Glomerular visceral epithelial cell (primary cell): ENCODE data around the gene RYR2.

ENCODE experiments used
- DNase-seq: peaks from one replicate; pipeline ENCODE4 v3.0.0-alpha.2; 2016; ENCODE audit errors: extremely low spot score

Gene RYR2

DNA sequence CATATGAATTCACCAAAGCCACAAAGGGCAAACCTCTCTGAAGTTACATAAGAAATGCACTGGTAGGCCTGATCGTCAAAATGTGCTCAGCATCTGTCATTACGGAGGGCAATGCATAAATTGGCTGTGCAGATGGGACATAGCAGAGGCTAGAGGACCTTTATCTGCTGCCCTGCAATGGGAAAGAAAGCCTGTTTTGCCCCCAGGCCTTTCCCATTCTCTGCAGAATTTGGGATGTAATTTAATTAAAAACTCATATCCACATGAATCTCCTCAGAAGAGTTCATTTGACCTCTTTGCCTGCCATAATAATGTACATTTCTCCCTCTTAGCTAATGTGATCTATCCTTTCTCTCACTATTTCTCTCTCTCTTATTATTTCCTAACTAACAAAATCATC lies 690.7 kb downstream of the RYR2 start:
- DNase-seq, result no peak

DNA sequence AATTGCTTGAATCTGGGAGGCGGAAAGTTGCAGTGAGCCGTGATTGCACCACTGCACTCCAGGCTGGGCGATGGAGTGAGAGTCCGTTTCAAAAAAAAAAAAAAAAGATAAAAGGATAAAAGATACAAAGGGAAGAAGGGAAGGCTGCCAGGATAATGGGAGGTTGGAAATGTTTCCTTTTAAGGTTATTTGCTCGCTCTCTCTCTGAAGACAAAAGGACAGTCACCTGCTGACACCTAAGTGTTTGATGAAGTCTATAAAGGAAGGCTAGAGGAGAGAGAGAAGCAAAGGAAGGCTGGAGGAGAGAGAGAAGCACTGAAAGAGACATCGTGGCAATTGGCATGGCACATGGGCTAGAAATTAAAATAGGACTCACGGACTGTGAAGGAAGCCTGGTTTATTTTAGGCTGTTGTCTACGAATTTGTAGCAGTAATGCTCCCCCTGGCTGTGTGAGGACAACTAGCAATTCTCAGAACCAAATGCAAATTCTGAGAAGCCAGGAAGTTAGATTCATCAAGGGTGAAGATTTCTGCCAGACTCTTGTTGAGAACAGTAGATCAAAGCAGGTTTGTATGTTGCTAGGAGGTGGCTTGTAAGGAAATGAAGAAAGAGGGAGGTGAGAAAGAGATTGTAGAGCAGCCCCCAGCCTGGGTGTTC lies 694.5 kb downstream of the RYR2 start:
- DNase-seq, result no peak

DNA sequence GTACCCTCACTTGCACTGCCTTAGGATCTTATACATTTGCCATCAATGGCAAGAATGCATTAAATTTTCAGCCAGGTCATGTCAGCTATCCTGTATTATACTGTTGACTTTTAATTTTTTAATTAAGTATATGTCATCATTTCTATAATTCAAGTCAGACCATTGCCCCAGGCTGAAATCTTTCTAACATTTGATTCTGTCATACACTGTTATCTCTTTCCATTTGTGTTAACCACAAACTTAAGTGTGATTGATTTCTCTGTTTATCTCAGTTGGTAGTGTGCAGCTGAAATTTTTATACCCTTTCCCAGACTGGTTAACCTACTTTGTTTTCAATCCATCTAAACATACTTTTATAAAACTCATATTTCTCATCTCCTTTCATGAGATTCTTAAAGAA lies 695.5 kb downstream of the RYR2 start:
- no peak for DNase-seq

DNA sequence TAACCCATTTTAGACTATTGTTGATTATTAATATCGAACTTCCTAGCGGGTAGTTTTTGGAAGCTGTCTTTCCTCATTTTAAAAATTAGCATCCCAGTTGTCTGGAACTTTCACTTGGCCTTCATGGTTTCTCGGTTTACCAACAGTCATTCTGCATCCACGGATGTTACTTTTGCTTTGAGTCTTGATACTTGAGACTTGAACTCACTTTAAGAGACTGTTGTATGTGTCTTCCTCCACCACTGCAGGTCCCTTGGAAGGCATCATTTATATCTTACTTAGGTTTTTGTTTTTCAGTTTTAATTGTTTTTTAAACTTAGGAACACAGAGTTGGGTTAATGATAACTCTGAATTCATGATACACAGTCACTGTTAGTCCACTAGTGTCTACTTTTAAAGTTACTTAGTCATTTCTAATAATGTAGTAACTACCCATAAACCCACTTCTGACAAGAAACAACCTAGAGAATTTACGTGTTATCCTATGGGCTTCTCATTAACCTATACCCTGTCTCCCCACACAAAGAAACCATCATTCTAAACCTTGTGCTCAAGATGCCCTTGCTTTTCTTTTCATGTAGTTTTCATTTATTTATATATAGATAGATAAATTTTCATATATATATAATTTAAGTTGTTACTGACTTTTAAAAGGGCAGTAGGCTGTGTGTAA lies 696.1 kb downstream of the RYR2 start:
- no peak for DNase-seq

DNA sequence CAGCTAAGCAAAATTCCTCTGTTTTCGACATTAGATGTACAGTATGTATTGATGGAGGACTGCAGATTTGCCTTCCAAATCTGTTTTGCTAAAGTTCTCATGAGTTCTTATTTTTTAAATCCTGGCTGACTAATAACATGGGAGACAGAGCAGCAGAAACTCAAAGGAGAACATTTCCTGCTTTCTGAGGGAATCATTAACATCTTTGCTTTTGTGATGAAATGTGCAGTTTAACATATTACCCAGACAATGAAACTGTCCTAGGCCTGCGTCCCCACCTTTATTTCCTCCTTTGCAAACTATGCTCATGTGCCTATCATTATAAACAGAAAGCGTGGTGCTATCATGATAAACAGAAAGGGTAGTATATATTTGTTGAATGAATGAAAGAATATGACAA lies 698.9 kb downstream of the RYR2 start:
- DNase-seq, result no peak

DNA sequence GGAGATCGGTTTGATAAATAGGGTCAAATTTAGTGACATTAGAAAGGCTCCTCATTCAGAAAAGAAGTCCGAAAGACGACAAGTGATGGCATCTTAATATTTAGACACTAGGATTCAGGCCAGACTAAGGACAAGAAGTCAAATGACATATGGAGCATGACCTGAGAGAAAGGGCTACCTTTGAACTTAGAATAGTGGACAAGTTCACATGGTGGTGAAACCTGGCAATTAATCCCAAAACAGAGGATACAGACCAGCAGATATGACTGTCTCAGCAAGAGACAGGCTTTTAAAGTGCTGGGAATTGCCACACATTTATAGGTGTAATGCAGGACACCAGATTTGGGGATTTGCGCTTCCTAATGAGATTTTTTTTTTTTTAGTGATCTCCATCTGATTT lies 703.6 kb downstream of the RYR2 start:
- DNase-seq, result no peak

DNA sequence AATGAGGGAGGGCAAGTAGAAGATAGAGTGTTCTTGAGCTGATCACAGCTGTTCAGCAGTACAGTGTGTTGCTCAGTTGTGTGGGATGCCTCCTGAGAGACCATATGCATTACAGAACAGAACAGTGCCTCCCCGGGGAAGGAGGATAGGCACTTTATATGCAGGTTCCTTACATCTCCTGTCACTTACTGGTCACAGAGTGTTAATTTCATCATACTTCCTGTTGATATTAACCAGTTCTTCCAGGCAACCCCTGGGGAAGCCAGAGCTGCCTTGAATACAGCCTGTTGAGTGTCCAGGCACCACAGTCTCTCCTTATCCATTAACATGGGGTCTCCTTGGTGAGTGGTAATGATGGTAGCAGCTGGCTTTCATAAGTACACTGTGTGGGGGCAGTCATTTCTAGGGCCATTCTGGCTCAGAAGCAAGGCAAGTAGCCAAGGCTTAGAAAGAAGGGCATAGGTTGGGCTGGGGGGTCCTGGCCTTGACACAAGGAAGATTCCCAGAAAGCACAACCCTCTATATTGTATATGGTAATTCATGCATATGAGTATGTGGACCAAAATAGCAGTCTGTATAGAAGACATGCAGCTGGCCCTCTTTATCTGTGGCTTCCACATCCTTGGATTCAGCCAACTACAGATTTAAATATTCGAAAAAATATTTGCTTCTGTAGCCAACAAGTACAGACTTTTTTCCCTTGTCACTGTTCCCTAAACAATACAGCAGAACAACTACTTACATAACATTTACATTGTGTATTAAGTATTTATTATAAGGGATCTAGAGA lies 706.4 kb downstream of the RYR2 start:
- no peak for DNase-seq

DNA sequence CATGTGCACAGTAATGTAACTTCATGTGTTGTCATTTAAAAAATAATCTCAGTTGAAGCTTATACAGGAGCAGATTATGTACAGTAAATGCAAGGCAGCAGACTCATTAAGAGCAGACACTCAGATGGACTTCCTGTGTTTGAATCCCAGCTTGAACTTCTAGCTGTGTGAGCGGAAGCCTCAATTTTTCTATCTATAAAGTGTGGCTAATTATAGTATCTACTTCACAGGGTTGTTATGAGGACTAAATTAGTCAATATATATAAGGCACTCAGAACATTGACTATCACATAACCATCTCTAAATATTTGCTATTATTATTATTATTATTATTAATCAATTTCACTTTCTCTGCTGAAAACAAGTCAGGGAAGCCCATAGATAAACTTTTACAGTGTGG lies 707.1 kb downstream of the RYR2 start:
- no peak for DNase-seq

DNA sequence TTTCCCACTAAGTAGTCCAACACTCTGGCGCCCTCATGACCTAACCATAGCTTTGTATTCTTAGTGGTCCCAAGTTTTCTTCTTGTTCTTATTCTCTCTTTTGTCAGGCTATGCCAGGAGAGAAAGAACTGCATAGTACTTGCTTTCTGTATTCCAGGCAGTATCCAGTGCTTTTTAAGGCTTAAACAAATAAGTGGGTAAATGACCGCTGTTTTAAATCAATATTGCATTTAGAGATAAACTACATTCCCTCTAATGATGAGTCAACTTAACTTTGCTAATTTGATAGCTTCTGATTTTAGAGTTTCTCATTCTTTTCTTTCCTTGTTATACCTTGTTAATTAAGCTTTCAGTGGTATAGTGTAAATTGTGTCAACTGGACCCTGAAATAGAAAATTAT lies 709.1 kb downstream of the RYR2 start:
- no peak for DNase-seq

DNA sequence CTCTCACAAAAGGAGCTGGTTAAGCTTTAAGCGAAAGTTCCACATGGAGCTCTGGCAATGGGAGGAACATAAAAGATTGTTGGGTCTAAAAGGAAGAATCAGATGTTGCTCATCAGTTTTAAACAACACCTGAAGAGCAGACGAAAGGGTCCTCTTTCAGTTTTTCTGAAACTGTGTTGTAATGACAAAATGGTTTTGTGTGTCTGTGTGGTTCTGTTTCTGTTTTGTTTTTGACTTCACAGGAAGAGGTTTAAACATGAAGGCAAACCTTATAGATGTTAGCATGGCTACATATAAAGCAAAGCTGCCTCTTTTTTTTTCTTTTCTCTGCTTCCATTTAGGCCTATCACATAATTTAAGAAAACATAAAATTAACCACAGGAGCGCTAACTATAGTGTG lies 712.6 kb downstream of the RYR2 start:
- no peak for DNase-seq

DNA sequence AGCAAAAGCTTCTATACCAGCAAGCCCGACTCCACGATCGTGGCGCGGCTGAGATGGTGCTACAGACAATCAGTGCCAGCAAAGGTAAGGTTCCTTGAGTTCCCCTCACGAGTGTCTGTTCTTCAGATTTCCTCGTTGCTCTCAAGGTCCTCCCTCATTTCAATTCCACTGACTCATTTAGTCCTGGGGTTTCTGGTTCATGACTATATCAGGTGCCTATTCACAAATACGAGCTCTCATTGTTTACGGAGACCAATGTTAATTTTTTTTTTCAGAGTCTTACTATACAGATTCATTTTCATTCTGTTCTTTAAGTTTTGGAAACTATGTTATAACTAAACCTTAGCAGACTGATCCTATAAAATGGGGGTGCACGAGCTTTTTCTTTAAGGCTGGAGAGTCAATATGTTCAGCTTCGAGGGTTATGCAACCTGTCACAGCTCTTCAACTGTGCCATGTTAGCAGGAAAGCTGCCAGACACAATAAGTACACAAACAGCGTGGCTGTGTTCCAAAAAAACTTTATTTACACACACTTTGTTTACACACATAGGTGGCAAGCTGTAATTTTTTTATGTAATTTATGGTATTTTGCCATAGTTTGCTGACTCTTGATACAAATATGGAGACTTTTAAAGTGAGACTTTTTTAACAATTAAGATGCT lies 714.5 kb downstream of the RYR2 start:
- no peak for DNase-seq

DNA sequence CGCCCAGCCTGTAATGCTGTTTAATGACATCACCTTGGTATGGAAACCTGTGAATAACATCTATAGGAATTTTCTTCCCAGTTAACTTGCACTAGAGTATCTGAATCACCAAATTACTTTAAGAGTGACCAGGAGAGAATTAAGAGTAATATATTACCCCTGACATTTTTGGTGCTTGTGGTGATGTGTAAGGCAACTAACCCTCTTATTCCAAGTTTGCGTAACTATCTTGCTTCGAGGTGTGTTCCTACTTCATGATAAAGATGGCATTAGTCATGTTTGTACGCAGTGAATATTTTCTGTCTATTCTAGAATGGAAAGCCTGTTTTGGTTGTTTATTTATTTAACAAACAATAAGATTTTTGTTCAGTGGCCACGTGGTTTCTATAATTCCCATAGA lies 717.4 kb downstream of the RYR2 start:
- no peak for DNase-seq

DNA sequence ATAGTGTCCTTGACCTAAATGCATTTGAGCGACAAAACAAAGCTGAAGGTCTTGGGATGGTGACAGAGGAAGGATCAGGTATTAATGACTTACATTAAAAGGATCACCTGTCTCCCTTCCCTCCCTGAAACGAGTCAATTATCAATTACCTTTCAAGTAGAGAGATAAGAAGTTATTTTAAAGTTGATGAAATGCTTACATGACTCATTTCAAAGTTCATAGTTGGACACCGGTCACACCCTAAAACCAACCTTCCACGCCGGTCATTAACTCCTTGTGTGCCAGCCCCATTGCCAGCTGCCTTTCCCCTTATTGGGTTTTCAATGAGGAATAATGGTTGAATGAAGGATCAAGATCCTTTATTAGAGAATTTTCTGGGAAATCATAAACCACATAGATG lies 719.0 kb downstream of the RYR2 start:
- no peak for DNase-seq

DNA sequence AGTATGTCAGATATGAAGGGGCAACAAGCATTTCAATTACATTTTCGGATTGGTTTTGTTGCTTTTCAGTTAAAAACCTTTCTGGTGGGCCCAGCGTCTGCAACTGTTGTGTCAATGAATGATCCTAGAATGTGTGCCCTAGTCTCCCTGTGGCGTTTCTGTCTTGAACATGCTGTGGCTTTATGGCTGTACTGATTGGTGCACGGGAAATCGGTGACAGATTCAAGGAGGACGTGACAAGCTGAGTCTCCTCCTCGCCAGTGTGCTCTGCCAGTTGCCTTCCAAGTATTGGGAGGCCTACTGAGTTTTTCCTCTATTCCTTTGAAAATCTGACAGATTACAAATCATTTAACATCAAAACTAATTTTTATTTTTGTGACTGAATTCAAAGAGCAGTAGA lies 721.2 kb downstream of the RYR2 start:
- no peak for DNase-seq

DNA sequence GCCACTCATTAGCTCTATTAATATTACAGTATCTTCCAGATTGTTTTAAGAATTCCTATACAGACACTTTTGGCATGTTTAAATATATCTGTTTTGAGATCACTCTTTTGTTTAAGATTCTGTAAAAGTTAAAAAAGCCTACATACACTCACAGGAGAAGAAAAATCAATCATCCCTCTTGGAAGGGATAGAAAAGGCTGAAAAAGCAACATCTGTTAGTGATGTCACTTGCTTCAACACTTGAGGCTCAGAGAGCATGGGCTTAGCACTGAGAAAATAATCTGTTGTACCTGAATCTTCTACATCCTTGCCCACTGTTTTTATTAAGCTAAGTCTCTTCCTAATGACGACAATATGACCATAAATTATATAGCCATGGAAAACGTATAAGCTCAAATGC lies 721.8 kb downstream of the RYR2 start:
- no peak for DNase-seq

DNA sequence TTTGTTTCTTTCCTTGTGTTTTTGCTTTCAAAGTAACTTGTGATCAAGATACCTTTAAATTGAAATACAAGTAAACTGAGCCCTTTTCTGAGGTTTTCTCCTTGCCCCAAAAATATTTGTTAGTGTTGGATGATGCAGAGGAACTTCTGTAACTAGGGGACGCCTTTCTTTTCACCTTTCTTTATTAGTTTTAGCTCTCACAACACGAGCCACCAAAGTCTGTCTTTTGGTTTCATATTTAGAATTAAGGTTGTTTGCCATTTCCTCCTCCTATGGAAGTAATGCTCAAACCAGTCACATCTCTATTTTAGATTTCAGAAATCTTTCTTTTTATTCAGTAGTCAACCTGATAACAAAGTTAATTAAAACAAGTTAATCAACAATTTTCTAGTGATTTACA lies 727.9 kb downstream of the RYR2 start:
- DNase-seq, result no peak

DNA sequence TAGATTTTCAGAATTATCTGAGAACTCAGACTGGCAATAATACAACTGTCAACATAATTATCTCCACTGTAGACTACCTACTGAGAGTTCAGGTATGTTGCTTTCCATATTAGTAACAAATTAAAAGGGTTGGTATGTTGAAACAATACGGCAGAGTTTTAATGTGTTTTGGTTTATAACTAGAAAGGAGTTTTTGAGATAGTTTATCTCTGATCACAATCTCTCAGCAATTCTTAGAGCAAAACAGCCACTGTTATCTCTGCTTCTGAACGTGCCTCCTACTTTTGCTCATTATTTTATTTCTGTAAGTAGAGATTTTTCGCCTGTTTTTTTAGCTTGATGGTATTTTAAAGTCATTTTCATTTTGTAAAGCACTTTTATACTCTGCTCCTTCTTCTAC lies 730.0 kb downstream of the RYR2 start:
- DNase-seq, result no peak

DNA sequence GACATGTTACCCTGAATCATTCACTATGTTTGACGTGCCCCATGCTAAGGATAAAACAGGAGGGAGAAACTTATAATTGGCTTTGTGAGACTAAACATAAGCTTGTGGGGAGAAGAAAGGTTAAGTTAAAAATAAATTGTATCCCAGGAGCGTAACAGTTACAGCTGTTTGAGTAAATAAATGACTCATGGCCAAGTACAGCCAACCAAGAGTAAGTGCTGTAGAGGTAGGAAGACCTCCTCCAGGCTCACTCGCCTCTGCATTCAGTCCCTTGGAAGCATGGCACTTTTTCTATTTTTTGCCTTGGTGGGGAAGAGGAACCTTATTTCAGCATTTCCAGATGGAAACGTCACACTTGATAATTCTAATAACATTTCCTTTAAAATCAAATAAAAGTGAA lies 732.3 kb downstream of the RYR2 start:
- no peak for DNase-seq

DNA sequence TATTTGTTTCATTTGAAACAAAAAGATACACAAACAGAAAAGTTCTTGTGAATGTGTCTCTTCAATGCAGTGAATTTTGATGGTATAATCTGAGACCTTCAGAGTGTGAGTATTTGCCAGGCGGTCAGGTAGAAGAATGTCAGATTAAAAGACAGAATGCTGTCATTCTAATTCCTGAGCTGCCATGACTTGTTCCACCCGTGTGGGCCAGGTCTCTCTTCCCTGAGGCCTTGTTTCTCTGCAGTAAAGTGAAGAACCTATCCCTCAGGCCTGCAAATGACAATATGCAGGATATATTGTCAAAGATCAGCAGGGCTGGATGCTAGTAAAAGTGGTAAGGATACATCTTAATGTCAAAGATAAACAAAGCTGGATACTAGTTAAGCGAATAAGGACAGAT lies 737.4 kb downstream of the RYR2 start:
- no peak for DNase-seq

DNA sequence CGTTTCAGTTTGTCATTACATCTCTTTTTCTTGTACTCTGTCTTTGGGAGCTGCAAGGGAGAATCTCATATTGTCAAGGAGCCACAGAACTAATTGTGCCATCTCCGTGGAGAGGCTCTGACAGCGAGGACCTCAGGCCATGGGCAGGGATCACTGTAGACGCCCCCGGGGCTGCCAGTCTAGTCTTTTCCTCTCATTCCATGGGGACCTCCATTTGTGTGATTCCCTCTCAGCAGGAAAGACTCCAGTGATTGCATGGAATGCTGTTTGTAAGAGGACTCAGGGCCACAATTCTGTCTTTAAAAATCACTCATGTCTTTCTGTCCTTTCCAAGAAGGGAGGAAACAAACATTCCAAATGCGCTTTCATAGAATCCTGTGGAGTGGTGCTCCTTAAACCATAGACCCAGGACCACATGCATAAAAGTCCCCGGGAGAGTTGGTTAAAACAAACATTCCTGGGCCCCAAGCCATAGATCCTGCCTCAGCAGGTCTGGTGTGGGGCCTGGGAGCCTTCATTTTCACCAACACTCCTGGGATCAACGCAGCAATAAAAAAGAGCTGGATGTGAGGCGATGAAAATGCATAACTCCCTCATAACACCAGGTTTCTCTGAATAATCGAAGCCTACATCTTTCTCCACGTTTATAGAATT lies 744.2 kb downstream of the RYR2 start:
- no peak for DNase-seq

DNA sequence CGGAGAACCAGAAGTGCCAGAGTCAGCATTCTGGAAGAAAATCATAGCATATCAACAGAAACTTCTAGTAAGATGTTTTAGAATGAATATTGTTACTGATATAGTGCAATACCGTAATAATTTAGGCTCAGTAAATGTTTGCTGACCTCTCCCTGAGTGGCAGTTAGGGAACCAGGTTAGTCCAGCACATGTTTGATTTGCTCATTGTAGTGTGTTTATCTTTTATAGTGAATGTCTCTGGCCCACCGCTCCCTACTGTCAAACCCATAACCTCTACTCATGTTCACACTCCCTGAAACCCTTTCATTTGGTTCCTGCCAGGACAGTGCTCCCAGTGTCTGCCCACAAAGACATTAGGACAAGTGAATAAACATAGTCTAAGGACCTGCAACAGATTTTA lies 746.1 kb downstream of the RYR2 start:
- DNase-seq, result no peak

DNA sequence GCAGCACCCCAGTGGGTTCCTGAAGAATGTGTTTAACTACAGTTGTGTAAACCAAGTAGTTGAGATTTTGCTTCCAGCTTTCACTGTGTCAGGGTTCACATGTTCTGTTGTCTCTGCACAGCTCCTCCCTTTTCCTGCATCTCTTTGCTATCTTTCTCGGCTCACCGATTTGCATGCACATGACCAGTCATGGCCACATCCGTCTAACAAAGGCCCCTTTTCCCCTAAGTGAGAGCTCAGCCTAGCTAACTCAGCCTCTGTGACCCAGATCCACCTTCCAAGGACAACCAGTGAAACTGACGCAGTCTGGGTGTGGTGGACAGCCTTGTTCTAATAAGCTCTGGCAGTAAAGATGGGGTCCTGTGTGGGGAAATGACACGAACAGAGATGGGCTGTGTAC lies 747.6 kb downstream of the RYR2 start:
- DNase-seq, result peak; percentile 5
